GM18520 (cell line): ENCODE results near the gene PRKCA.

Experiments used
- ATAC-seq: cut with Tn5 transposase; IDR thresholded peaks from one replicate; pipeline ENCODE4 v1.9.1; 2021; ENCODE audit not compliant: unreplicated experiment

Gene PRKCA

DNA sequence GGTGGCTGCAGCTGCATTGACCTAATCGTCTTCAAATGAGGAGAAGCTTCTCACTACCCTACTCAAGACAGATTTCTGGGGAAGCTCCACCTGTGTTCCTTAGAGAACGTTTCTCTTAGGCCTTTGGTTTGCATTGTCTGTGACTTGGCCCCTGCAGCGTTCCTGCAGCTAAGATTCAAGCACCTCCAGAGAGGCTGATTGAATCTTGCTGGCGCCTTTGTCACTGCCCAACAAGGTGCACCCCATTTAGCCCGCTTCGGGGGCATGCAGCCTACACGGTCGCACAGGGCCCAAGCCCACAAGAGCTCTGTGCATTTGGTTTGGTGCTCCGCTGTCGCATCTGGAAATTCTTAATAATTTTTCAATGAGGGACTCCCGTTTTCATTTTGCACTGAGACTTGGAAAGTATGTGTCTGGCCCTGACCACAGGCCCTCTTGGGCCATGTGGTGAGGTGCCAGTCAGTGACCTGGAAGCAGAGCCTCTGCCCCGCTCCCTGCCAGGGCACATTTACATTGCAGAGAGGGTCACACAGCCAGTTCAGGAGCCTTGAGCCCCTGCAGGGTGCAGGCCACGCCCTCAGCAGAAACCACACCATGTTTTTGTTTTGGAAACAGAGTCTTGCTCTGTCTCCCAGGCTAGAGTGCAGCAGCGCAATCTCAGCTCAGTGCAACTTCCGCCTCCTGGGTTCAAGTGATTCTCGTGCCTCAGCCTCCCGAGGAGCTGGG lies 481.4 kb downstream of the PRKCA start:
- ATAC-seq = no peak

DNA sequence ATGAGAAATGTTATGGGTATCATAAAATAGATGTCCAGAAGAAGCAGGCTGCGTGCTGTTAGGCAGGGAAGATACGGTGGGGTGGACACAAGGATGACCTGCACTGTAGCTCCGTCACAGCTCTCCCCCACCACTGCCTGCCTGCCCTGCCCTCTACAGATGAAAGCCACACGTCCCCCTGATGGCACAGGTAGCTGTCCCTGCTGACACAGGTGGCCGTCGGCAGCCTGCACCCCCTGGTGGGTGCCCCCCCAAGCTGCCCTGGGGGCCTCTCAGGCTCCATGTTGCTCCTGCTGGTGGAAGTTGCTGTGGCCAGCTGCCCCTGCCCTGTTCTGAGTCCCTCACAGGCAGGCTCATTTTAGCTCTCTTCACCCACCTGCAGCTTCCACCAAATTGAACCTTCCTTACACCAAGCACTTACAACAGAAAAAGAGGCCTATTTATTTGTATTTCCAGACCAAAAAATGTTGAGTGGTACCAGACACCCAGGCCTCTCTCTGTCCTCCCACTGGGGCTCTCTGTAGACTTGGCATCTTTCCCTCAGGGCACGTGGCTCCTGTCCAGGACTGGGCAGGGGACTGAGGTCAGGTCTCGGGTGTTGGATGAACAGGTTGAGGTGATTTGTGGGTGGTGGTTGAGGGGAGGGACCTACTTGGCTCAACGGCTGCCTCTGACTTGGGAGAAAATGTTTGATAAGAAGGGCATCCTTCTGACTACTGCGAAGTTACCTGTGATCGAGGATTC lies 482.4 kb downstream of the PRKCA start:
- ATAC-seq = no peak

- no peak for ATAC-seq
Measured at GRCh38 chr17:66786107-66786506, 483.7 kb downstream of the PRKCA start.

- ATAC-seq = no peak
Measured at GRCh38 chr17:66787914-66788313, 485.5 kb downstream of the PRKCA start.

DNA sequence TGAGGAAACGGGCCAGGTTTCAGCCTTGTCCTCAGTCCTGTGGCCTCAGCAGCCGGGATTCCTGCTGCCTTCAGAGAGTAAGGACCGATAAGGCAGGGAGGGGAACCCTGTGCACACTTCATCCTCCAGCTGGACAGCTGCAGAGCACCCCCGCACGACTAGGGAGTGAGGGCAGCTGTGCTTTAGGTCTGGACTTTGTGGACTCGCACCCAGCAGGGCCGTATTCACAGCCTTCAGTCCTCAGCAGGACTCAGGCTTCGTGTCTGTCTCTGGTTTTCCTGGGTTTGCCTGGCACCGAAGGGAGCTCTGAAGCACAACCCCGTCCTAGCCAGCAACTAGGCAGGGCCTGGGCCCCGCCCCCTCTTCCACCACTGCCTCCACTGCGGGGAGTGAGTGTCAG lies 486.7 kb downstream of the PRKCA start:
- no peak for ATAC-seq

DNA sequence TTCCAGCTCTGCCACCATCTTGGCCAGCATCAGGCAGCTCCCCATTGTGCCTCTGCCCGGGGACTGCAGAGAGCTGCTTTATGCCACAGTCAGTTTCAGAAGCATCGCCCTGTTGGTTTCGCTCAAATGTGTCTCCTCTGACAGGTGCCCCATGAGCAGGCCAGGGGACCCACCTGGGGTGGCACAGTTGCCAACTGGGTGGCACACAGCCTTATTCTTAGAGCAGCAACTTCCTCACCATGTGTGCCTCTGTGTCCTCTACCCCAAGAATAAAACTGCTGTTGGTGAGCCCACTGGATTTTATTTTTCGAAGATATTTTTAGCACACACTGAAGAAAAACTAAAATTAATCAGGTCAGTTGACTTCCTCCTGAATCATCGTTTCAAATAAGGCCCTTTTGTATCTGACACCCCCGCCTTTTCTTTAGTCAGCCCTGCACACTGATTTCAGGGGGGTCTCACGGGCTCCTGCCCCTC lies 487.6 kb downstream of the PRKCA start:
- no peak for ATAC-seq

DNA sequence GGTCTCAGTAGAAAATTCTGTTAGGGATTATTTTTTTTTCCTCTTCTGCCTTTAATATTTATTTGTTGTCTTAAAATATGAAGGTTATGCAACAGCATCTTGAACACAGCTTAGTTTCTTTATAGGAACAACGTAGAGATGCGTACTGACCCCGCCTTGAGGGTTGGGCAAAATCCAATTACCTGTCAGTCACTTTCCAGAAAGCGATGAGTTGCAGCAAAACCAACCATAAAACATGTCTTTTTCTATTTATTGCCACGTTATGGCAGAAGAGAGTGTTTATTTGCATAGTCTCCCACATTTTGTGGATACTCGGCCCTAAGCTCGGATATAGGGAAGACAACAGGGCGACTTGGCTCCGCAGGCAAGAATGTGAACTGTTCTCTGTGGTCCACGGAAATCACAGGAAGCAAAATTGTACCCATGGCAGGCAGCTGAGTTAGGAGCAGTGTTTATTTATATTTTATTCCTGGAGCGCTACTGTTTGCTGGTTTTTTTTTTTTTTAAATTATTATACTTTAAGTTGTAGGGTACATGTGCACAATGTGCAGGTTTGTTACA lies 488.2 kb downstream of the PRKCA start:
- ATAC-seq = no peak

DNA sequence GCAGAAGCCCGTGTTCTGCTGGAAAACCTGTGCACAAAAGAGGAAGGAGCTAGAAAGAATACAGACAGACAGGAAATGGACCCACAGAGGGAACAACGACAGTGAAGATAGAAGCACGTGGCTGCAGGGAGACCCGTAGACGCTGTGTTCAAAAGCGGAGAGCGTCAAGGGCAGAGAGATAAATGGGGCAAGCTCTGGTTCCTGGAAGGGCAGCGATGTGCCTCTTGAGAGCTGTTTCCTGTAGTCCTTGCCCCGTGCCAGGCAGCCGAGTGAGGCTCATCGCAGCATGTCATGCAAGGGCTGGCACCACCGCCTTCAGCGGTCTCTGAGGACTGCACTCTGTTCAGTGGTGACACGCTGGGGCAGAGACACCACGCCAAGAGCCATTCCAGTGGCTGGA lies 488.9 kb downstream of the PRKCA start:
- no peak for ATAC-seq

GRCh38 chr17:66793814-66794213 lies 491.4 kb downstream of the PRKCA start:
- no peak for ATAC-seq

GRCh38 chr17:66795486-66795885 lies 493.1 kb downstream of the PRKCA start:
- no peak for ATAC-seq

DNA sequence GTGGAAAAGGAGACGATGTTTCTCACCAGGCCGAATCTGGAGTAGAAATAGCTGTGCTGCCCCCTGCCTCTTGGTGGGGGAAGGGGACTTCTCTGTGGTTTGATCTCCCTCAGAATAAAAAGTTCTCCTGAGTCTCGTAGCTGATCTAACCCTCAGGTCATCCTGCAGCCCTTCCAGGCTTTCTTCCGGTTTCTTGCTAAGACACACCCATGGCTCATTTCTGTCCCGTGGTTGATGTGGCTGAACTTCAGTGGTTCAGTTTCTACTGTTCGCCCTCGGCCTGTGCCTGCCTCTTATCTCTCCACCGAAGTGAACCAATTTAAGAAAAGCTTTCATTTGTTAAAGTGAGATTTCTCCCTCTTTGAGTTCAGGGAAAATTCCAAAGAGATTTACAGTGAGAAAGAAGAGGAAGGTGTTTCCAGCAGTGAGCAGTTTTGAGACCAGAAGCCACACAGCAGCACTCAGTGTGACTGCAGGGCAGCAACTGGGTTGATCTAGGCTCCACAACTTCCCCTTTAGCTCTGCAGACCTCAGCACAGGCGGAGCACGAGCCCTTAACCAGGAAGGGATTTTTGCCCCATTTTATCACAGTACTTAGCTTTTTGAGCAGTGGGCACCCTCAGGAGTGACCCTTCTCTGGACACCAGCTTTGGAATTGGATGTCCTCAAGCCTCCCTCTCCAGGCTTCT lies 497.6 kb downstream of the PRKCA start:
- ATAC-seq = no peak

- no peak for ATAC-seq
Measured at GRCh38 chr17:66803474-66803951, 501.1 kb downstream of the PRKCA start.

DNA sequence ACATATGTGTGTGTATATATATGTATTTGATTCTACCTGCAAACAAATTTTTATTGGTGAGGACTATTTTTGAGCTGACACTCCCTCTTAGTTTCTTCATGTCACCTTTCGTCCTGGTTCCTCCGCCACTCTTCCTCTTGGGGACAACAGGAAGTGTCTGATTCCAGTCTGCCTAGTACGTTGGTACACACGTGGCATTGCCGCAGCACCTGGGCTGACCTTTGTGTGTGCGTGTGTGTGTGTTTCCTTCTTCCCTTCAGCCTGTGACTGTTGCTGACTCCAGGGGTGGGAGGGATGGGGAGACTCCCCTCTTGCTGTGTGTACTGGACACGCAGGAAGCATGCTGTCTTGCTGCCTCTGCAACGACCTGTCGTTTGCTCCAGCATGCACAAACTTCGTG lies 503.2 kb downstream of the PRKCA start:
- ATAC-seq = no peak

DNA sequence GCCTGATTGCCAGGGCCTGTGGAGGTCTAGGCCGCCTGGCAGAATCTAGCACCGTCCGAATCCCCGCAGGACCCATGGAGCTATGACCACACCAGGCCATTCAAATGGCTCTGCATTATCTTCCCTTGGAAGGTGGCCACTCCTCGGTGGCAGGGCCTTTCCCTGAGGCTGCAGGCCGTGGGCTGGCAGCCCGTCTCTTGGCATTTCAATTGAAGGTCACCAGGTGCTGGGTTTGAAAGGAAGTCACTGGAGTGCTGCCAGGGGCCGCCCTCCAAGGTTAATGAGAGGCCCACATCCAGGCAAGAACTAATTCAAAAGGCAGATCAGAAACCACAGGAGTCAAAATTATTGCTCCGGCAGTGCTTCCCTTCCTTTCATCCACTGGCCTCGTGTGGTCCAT lies 504.8 kb downstream of the PRKCA start:
- ATAC-seq = no peak

DNA sequence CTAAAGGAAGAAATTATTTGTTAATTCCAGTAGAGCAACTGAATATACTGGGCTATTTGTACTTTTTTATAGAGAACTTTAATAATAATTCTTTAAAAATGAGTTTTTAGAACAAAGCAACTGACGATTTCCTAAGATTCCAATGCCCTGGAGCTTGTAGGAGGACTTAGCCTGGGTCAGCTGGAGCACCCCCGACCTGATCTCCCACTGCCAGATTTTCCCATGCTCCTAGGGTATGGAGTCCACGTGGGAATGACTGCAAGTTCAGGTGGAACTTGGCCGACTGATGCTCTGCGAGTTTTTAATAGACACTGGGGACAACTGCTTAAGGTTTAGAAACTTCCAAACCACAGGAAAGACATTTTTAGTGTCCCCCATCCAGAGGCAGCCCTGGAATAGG lies 507.0 kb downstream of the PRKCA start:
- no peak for ATAC-seq

GRCh38 chr17:66810951-66811682 lies 508.7 kb downstream of the PRKCA start:
- ATAC-seq = no peak

DNA sequence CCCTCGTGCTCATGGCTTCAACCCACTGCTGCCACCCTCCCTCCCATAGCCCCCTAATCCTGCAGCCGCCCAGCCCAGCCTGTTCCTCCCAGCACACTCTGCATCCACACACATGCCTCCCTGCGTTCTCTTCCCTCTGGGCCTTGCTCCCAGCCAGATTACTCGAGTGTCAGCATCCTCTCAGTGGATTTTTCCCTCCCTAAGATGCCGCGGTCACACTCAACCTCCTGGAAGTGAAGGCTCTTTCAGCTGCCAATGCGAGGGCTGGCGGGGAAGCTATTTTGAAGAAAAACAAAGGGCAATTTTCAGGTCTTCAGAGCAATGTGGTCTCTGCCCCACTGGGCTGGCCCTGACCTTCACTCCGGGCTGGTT lies 509.3 kb downstream of the PRKCA start:
- ATAC-seq = no peak

GRCh38 chr17:66812571-66812970 lies 510.2 kb downstream of the PRKCA start:
- no peak for ATAC-seq

DNA sequence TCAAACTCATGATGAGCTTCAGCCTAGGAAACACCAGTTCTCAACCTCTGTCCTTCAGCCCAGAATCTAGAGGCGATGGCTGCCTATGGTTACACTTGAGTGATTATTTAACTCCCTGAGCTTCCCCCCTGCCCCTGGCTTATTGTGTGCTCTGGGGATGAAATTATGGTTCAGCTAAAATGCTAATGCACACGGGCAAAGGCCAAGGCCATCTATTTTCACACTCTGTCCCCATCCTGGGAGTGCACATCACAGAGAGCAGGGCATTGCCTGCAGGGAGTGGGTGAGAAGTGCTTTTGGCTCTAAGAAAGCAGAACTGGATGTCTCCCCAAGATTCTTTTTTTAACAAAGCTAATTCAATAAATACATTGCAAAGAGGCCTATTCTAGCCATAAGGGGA lies 510.9 kb downstream of the PRKCA start:
- no peak for ATAC-seq

GRCh38 chr17:66814026-66814425 lies 511.6 kb downstream of the PRKCA start:
- no peak for ATAC-seq

DNA sequence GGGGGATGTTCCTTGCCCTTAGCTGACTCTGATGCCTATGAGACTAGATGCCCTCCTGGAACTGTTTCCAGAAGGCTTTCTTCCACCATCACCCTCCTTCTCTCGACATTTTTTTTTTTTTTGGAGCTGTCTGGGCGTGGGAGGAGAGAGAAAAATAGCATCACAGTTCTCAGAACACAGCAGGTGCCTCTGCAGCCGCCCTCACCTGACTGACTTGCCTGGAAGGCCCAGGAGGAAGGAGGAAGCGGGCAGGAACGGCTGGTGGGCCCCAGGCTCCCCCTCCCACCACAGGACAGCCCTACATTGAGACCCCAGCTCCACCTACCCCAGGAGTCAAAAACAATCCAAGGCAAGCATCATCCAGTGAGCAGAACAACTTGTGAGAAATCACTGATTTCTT lies 512.2 kb downstream of the PRKCA start:
- ATAC-seq = no peak
